ENCODE measurements around the gene AFDN.

- TF ChIP-seq CTCF (conservative IDR thresholded peaks at IDR 0.05) = no peak
- no peak for TF ChIP-seq EZH2 (IDR thresholded peaks at IDR 0.05; ENCODE audit: low read depth)
Observed at GRCh38 chr6:167913699-167914098, 87.0 kb downstream of the AFDN start.

Measured in PC-9 (cell line).